HUES48 (cell line): ENCODE measurements around the gene LDHD.

ENCODE experiments used
- H3K27ac ChIP-seq: one replicate; pipeline ENCODE4 v1.7.0; 2013; ENCODE audit warnings: low read depth, low read length, inconsistent platforms
- H3K27me3 ChIP-seq: 2 replicates; pipeline ENCODE4 v1.6.1; 2013; ENCODE audit warnings: mild to moderate bottlenecking, low read length; ENCODE audit not compliant: control insufficient read depth, insufficient read depth
- H3K36me3 ChIP-seq: 2 replicates; pipeline ENCODE4 v1.6.1; 2013; ENCODE audit warnings: low read length; ENCODE audit not compliant: control insufficient read depth, insufficient read depth
- H3K4me1 ChIP-seq: 2 replicates; pipeline ENCODE4 v1.6.1; 2013; ENCODE audit warnings: mild to moderate bottlenecking, low read length; ENCODE audit not compliant: control insufficient read depth, insufficient read depth
- H3K4me3 ChIP-seq: 2 replicates; pipeline ENCODE4 v1.5.1; 2013; ENCODE audit warnings: mild to moderate bottlenecking, low read depth, low read length
- H3K9ac ChIP-seq: 2 replicates; pipeline ENCODE4 v1.6.1; 2013; ENCODE audit warnings: mild to moderate bottlenecking, low read depth, low read length, moderate library complexity
- H3K9me3 ChIP-seq: 2 replicates; pipeline ENCODE4 v1.6.1; 2013; ENCODE audit warnings: low read length; ENCODE audit not compliant: control insufficient read depth, insufficient read depth

Gene LDHD

GRCh38 chr16:75074304-75074793 lies 42.2 kb downstream of the LDHD start:
- Histone ChIP-seq H3K9ac (no peak overlapping the region), H3K4me1 (peaks cover 24% of the 10 kb centered on the region), H3K27ac (no peak overlapping the region), H3K9me3 (no peaks in the 10 kb centered on the region), H3K36me3 (no peaks in the 10 kb centered on the region), H3K27me3 (no peaks in the 10 kb centered on the region), H3K4me3 (no peak overlapping the region)

- no peaks in the 10 kb centered on the region for H3K27me3 ChIP-seq
- H3K9me3 ChIP-seq, result no peaks in the 10 kb centered on the region
- no peaks in the 10 kb centered on the region for H3K36me3 ChIP-seq
- H3K9ac ChIP-seq, result no peak overlapping the region
- H3K4me1 ChIP-seq, result peaks cover 24% of the 10 kb centered on the region
- H3K4me3 ChIP-seq, result no peak overlapping the region
- no peak overlapping the region for H3K27ac ChIP-seq
Observed at GRCh38 chr16:75073545-75074303, 42.9 kb downstream of the LDHD start.

GRCh38 chr16:75072239-75072947 lies 44.2 kb downstream of the LDHD start:
- Histone ChIP-seq H3K9ac (no peak overlapping the region), H3K36me3 (no peaks in the 10 kb centered on the region), H3K9me3 (no peaks in the 10 kb centered on the region), H3K4me3 (no peak overlapping the region), H3K27ac (no peak overlapping the region), H3K27me3 (no peaks in the 10 kb centered on the region), H3K4me1 (peaks cover 24% of the 10 kb centered on the region)

GRCh38 chr16:75071621-75072020 lies 45.0 kb downstream of the LDHD start:
- no peaks in the 10 kb centered on the region for H3K36me3 ChIP-seq
- no peaks in the 10 kb centered on the region for H3K27me3 ChIP-seq
- peaks cover 24% of the 10 kb centered on the region for H3K4me1 ChIP-seq
- H3K9ac ChIP-seq, result no peak overlapping the region
- H3K4me3 ChIP-seq, result no peak overlapping the region
- no peaks in the 10 kb centered on the region for H3K9me3 ChIP-seq
- H3K27ac ChIP-seq, result no peak overlapping the region

- no peak overlapping the region for H3K9ac ChIP-seq
- no peaks in the 10 kb centered on the region for H3K36me3 ChIP-seq
- H3K9me3 ChIP-seq, result no peaks in the 10 kb centered on the region
- H3K27ac ChIP-seq, result no peak overlapping the region
- no peaks in the 10 kb centered on the region for H3K27me3 ChIP-seq
- no peak overlapping the region for H3K4me3 ChIP-seq
- H3K4me1 ChIP-seq, result peaks cover 24% of the 10 kb centered on the region
Observed at GRCh38 chr16:75070012-75070841, 46.4 kb downstream of the LDHD start.

- H3K27me3 ChIP-seq, result no peaks in the 10 kb centered on the region
- H3K9ac ChIP-seq, result no peak overlapping the region
- no peaks in the 10 kb centered on the region for H3K9me3 ChIP-seq
- H3K27ac ChIP-seq, result no peak overlapping the region
- H3K4me3 ChIP-seq, result no peak overlapping the region
- H3K4me1 ChIP-seq, result peaks cover 14% of the 10 kb centered on the region
- H3K36me3 ChIP-seq, result no peaks in the 10 kb centered on the region
Observed at GRCh38 chr16:75068085-75069031, 48.2 kb downstream of the LDHD start.

- H3K27ac ChIP-seq, result no peak overlapping the region
- no peaks in the 10 kb centered on the region for H3K36me3 ChIP-seq
- H3K4me3 ChIP-seq, result no peak overlapping the region
- H3K9ac ChIP-seq, result no peak overlapping the region
- H3K27me3 ChIP-seq, result no peaks in the 10 kb centered on the region
- H3K4me1 ChIP-seq, result peaks cover 18% of the 10 kb centered on the region
- H3K9me3 ChIP-seq, result no peaks in the 10 kb centered on the region
Observed at GRCh38 chr16:75066861-75067447, 49.6 kb downstream of the LDHD start.

- no peak overlapping the region for H3K4me3 ChIP-seq
- H3K36me3 ChIP-seq, result no peaks in the 10 kb centered on the region
- H3K9me3 ChIP-seq, result no peaks in the 10 kb centered on the region
- no peak overlapping the region for H3K9ac ChIP-seq
- H3K4me1 ChIP-seq, result peaks cover 24% of the 10 kb centered on the region
- H3K27me3 ChIP-seq, result no peaks in the 10 kb centered on the region
- H3K27ac ChIP-seq, result no peak overlapping the region
Observed at GRCh38 chr16:75065521-75066149, 50.9 kb downstream of the LDHD start.

GRCh38 chr16:75065149-75065505 lies 51.5 kb downstream of the LDHD start:
- H3K27ac ChIP-seq, result no peak overlapping the region
- H3K9ac ChIP-seq, result no peak overlapping the region
- H3K4me1 ChIP-seq, result peaks cover 23% of the 10 kb centered on the region
- H3K36me3 ChIP-seq, result no peaks in the 10 kb centered on the region
- H3K9me3 ChIP-seq, result no peaks in the 10 kb centered on the region
- no peaks in the 10 kb centered on the region for H3K27me3 ChIP-seq
- H3K4me3 ChIP-seq, result no peak overlapping the region
